Measurements from ENCODE around the gene RCBTB1. TPM values are rescaled to one million over a fixed set of nuclear protein-coding genes. Genes with fewer than 3 reads are reported as not detected.
A peak's percentile ranks its signal among the peaks of the same experiment; 100 is the strongest.
"Not testable (repeated sequence)": the region's sequence is repeated elsewhere in the genome, so short reads cannot be mapped to it uniquely, and the experiment has no call there.

Gene RCBTB1
- total RNA-seq, 1 donor from 2014 or later: 54.2 TPM

DNA sequence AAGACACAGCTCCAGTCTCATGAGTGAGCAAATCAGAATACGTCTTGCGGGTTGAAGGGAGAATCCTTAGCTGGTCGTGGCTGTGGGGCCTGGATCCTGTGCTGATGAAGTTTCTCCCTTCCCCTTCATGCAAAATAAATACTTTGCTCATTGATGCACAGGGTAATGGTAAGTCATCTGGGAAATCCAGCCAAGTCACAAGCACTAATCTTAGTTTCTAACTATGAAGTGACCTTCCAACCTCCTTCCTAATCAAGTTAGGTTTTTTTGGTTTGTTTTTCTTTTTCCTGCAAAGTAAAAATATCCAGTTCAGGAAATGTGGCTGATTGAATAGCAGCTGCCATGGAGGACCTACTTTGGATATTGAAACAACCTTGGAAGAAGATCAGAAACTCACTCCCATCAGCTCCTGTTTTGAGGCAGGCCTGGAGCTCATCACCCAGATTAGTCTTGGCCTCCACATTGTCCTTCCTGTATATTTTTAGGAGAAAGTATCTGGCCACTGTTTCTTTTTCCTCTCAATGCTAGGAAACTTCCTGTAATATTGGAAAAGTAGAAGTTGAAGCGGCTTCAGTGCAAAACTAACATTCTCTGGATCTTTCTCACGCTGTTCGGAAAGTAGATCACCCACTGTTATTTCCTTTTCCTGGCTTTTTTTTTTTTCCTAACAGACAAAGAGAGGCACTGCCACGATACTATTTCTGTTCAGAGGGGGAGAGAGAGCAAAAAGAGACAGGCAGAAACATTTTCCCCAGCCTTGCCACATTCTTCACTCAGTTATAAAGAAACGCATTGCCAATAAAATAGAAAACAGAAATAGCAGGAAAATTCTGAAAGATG, 30.7 kb upstream of the RCBTB1 start:
- Histone ChIP-seq H3K79me2 (ENCODE audit: low read depth) (no peaks in the 10 kb centered on the region), H3K4me1 (peaks cover 13% of the 10 kb centered on the region), H3K9me3 (ENCODE audit: low read depth) (no peaks in the 10 kb centered on the region), H3K36me3 (no peaks in the 10 kb centered on the region), H2AFZ (replicated peaks) (no peak overlapping the region), H3K4me2 (no peak overlapping the region), H3K27ac (no peak overlapping the region), H3F3A (ENCODE audit: low read depth) (peaks cover 7% of the 10 kb centered on the region), H3K27me3 (no peaks in the 10 kb centered on the region), H3K4me3 (no peak overlapping the region), H3K9ac (no peak overlapping the region), H4K20me1 (ENCODE audit: low read depth) (no peaks in the 10 kb centered on the region)
- Mint-ChIP-seq H3K27ac (peak overlapping the region; percentile 21), H3K27me3 (ENCODE audit: insufficient read depth, low read depth) (peaks cover 6% of the 10 kb centered on the region), H3K36me3 (no peaks in the 10 kb centered on the region), H3K9me3 (no peaks in the 10 kb centered on the region), H3K4me3 (no peak overlapping the region), H3K4me1 (peaks cover 15% of the 10 kb centered on the region)
- TF ChIP-seq EZH2phosphoT487 (IDR thresholded peaks at IDR 0.05) (no peak), CTCF (IDR thresholded peaks at IDR 0.05) (no peak), EZH2 (IDR thresholded peaks at IDR 0.05) (no peak)
- no peak for DNase-seq (ENCODE audit: low spot score)

- H3K36me3 ChIP-seq; H3K27me3 Mint-ChIP-seq (ENCODE audit: insufficient read depth, low read depth); H3K27ac Mint-ChIP-seq; H3K9me3 ChIP-seq (ENCODE audit: low read depth); H3K9me3 Mint-ChIP-seq; H3K9ac ChIP-seq; H3K4me3 ChIP-seq; H3K27ac ChIP-seq; H3K36me3 Mint-ChIP-seq; H3K79me2 ChIP-seq (ENCODE audit: low read depth); H3F3A ChIP-seq (ENCODE audit: low read depth); H2AFZ ChIP-seq (replicated peaks); H4K20me1 ChIP-seq (ENCODE audit: low read depth); H3K4me2 ChIP-seq; DNase-seq (ENCODE audit: low spot score); H3K4me3 Mint-ChIP-seq; H3K27me3 ChIP-seq: not testable (repeated sequence)
- peaks cover 11% of the 10 kb centered on the region for H3K4me1 Mint-ChIP-seq
- H3K4me1 ChIP-seq: peaks cover 10% of the 10 kb centered on the region
Measured at GRCh38 chr13:49612042-49612441, 26.7 kb upstream of the RCBTB1 start.

DNA sequence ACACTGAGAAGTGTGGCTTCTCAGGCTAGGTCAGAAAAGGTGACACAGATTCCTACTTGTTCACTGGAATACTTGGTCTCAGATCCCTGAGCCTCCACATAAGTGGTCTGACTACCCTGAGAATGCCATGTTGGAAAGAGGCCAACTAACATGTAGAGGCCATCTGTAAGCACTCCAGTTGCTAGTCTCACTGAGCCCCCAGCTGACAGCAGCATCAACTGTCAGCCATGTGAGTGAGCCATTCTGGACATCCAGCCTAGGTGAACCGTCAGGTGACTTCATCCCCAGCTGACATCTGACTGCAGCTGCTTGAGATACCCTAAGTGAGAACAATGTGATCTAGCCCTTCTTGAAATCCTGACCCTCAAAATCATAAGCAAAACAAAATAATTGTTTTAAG, 24.8 kb upstream of the RCBTB1 start:
- H3K27ac Mint-ChIP-seq: no peak overlapping the region
- no peak overlapping the region for H3K27ac ChIP-seq
- H3K9me3 Mint-ChIP-seq: no peaks in the 10 kb centered on the region
- no peaks in the 10 kb centered on the region for H3K9me3 ChIP-seq (ENCODE audit: low read depth)
- no peaks in the 10 kb centered on the region for H3K36me3 ChIP-seq
- no peak overlapping the region for H3K9ac ChIP-seq
- peaks cover 10% of the 10 kb centered on the region for H3K4me1 ChIP-seq
- no peaks in the 10 kb centered on the region for H3K36me3 Mint-ChIP-seq
- H3K27me3 ChIP-seq: no peaks in the 10 kb centered on the region
- peaks cover 10% of the 10 kb centered on the region for H3F3A ChIP-seq (ENCODE audit: low read depth)
- H3K27me3 Mint-ChIP-seq (ENCODE audit: insufficient read depth, low read depth): peaks cover 2% of the 10 kb centered on the region
- peaks cover 4% of the 10 kb centered on the region for H3K4me1 Mint-ChIP-seq
- H3K79me2 ChIP-seq (ENCODE audit: low read depth): no peaks in the 10 kb centered on the region
- no peak overlapping the region for H3K4me2 ChIP-seq
- H3K4me3 ChIP-seq: no peak overlapping the region
- TF ChIP-seq EZH2phosphoT487 (IDR thresholded peaks at IDR 0.05): no peak
- no peak for TF ChIP-seq EZH2 (IDR thresholded peaks at IDR 0.05)
- TF ChIP-seq CTCF (IDR thresholded peaks at IDR 0.05): no peak
- no peaks in the 10 kb centered on the region for H4K20me1 ChIP-seq (ENCODE audit: low read depth)
- H2AFZ ChIP-seq (replicated peaks): no peak overlapping the region
- DNase-seq (ENCODE audit: low spot score): no peak
- no peak overlapping the region for H3K4me3 Mint-ChIP-seq

DNA sequence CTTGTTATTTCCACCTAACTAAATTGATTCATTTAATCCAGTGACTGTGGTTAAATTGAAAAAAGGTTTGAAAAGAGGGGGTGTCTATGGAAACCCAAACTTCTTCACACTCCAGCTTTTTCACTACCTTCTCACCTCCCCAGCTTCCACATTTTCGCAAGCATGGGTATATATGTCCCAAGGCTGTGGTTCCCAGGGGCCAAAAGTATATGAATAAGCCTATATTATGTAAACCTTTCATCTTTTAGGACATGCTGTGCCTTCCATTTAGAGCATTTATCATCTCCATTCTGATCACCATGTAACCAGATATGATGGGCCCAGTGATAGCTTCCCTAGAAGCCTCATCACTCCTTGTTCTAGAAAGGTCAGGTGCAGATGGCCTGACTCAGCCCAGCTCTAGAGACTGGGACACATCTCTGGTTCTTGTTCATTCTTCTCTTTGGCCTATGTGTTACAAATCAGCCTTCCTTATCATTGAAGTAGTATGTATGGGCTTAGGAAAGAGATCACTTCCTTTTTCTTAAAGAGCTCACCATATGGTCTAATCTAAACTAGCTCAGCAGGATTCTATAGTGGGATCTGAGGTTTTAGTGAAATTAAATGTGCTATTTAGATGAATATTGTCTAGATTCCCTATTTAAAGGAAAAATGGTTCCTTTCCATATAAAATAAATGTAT, 23.4 kb upstream of the RCBTB1 start:
- no peak overlapping the region for H2AFZ ChIP-seq (replicated peaks)
- no peaks in the 10 kb centered on the region for H4K20me1 ChIP-seq (ENCODE audit: low read depth)
- no peak overlapping the region for H3K27ac Mint-ChIP-seq
- H3K4me3 ChIP-seq: no peak overlapping the region
- H3K9me3 Mint-ChIP-seq: no peaks in the 10 kb centered on the region
- no peak overlapping the region for H3K9ac ChIP-seq
- H3K4me1 ChIP-seq: peaks cover 10% of the 10 kb centered on the region
- H3K27me3 ChIP-seq: no peaks in the 10 kb centered on the region
- no peaks in the 10 kb centered on the region for H3K36me3 ChIP-seq
- H3K79me2 ChIP-seq (ENCODE audit: low read depth): no peaks in the 10 kb centered on the region
- H3F3A ChIP-seq (ENCODE audit: low read depth): peaks cover 10% of the 10 kb centered on the region
- H3K4me3 Mint-ChIP-seq: no peak overlapping the region
- DNase-seq (ENCODE audit: low spot score): no peak
- no peak overlapping the region for H3K27ac ChIP-seq
- H3K4me1 Mint-ChIP-seq: peaks cover 9% of the 10 kb centered on the region
- H3K4me2 ChIP-seq: no peak overlapping the region
- H3K36me3 Mint-ChIP-seq: no peaks in the 10 kb centered on the region
- TF ChIP-seq EZH2 (IDR thresholded peaks at IDR 0.05) (no peak), EZH2phosphoT487 (IDR thresholded peaks at IDR 0.05) (no peak), CTCF (IDR thresholded peaks at IDR 0.05) (no peak)
- peaks cover 2% of the 10 kb centered on the region for H3K27me3 Mint-ChIP-seq (ENCODE audit: insufficient read depth, low read depth)
- no peaks in the 10 kb centered on the region for H3K9me3 ChIP-seq (ENCODE audit: low read depth)

Data from neural progenitor cell (in vitro differentiated cells).